GM23338 (cell line): ENCODE measurements around the gene EGF.

ENCODE experiments used
- POLR2AphosphoS5 ChIP-seq: IDR thresholded peaks from 2 replicates; pipeline ENCODE4 v1.6.1; 2016; ENCODE audit warnings: antibody characterized with exemption, low read depth
- ZNF331 ChIP-seq: fragments of 250-450 bp; sonication (Bioruptor Pico); IDR thresholded peaks from 2 replicates; pipeline ENCODE4 v1.5.0; 2020; ENCODE audit warnings: low read depth, mild to moderate bottlenecking, moderate library complexity
- TF ChIP-seq, protein P1 (sequence below), 2 experiments: fragments of 200-600 bp in 1 of 2; sonication (generic) in 1 of 2; conservative IDR thresholded peaks; 2 replicates each; pipeline versions ENCODE4 v1.5.1 to v1.6.1; 2016 to 2017; ENCODE audit warnings: antibody characterized with exemption in 2 of 2, low read depth in 2 of 2, mild to moderate bottlenecking in 2 of 2, moderate library complexity in 1 of 2

DNA sequence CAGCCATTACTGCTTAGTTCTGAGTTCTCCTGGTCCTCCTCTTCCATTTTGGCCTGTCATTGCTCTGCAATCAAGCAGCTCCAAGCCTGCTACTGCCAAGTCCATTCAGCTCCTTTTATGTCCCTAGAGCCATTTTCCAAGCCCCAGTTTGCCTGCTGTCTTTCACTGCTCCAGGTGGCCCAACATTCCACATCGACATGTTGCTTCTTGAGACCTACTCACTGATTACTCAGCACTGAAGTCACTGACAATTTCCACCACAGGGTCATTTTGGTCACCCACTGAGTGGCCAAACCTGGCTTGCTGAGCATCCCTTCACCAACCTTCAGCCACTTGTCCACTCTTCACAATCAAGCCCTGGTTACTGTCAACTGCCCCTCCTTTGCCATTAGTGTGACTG lies 37.6 kb upstream of the EGF start:
- no peak for TF ChIP-seq ZNF331 (CRISPR knock-in tag)
- TF ChIP-seq, protein P1, sequence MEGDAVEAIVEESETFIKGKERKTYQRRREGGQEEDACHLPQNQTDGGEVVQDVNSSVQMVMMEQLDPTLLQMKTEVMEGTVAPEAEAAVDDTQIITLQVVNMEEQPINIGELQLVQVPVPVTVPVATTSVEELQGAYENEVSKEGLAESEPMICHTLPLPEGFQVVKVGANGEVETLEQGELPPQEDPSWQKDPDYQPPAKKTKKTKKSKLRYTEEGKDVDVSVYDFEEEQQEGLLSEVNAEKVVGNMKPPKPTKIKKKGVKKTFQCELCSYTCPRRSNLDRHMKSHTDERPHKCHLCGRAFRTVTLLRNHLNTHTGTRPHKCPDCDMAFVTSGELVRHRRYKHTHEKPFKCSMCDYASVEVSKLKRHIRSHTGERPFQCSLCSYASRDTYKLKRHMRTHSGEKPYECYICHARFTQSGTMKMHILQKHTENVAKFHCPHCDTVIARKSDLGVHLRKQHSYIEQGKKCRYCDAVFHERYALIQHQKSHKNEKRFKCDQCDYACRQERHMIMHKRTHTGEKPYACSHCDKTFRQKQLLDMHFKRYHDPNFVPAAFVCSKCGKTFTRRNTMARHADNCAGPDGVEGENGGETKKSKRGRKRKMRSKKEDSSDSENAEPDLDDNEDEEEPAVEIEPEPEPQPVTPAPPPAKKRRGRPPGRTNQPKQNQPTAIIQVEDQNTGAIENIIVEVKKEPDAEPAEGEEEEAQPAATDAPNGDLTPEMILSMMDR (conservative IDR thresholded peaks at IDR 0.05; ENCODE audit: low read depth in 2 of 2) = no peak
- no peak for TF ChIP-seq POLR2AphosphoS5
